ENCODE data around the gene CCDC3.

- TF ChIP-seq BHLHE40 (IDR thresholded peaks at IDR 0.05; ENCODE audit: borderline replicate concordance) (no peak), SP1 (IDR thresholded peaks at IDR 0.05) (no peak), ELF4 (IDR thresholded peaks at IDR 0.05) (no peak), PKNOX1 (IDR thresholded peaks at IDR 0.05) (no peak), FOXM1 (IDR thresholded peaks at IDR 0.05; ENCODE audit: borderline replicate concordance) (no peak), FOXK2 (IDR thresholded peaks at IDR 0.05) (no peak), NFRKB (IDR thresholded peaks at IDR 0.05) (no peak)
These were observed 121.1 kb downstream of the CCDC3 start for GRCh38 chr10:12880423-12880822.

All from HEK293T (cell line).